ENCODE measurements around the gene RUNX1. TPM values are rescaled to one million over a fixed set of nuclear protein-coding genes. Genes with fewer than 3 reads are reported as not detected.

Gene RUNX1
- total RNA-seq, 1 experiment from 2014 or later = 55.2 TPM

GRCh38 chr21:34846601-34847112, 202.4 kb downstream of the RUNX1 start:
- intact Hi-C loops (cut with micrococcal nuclease) = loop anchor here (1.0 to 5.0 kb wide), 8 partner anchors 10 to 154 kb away; no protein-coding TSS in a partner anchor
- H3K4me1 ChIP-seq (ENCODE audit: insufficient read depth, low read length) = peaks cover 36% of the 10 kb centered on the region
- TF ChIP-seq EZH2 (IDR thresholded peaks at IDR 0.05; ENCODE audit: low read length, unreplicated experiment) = no peak
- no peak for TF ChIP-seq CTCF (conservative IDR thresholded peaks at IDR 0.05; ENCODE audit: low read depth, low read length)
- TF ChIP-seq EZH2phosphoT487 (IDR thresholded peaks at IDR 0.05; ENCODE audit: borderline replicate concordance, low read length) = no peak
- H2AFZ ChIP-seq (ENCODE audit: low read length) = no peak overlapping the region
- H3K9ac ChIP-seq (ENCODE audit: low read length) = peak overlapping the region; percentile 38
- no peaks in the 10 kb centered on the region for H3K9me2 ChIP-seq (replicated peaks; ENCODE audit: low read length)
- peaks cover 19% of the 10 kb centered on the region for H3F3A ChIP-seq (ENCODE audit: low read length, unreplicated experiment)
- H3K27ac ChIP-seq (ENCODE audit: low read length) = peak overlapping the region; percentile 85
- H3K27me3 ChIP-seq (ENCODE audit: low read length) = no peaks in the 10 kb centered on the region
- peaks cover 74% of the 10 kb centered on the region for H3K79me2 ChIP-seq (ENCODE audit: low read length)
- ATAC-seq (peak; percentile 83), DNase-seq (peak; percentile 93)
- H3K36me3 ChIP-seq (ENCODE audit: low read depth, low read length) = peaks cover 57% of the 10 kb centered on the region
- peak overlapping the region; percentile 71 for H3K4me2 ChIP-seq (ENCODE audit: low read length)
- TSS peak; percentile 84 for BruUV-seq (replicated peaks)
- CTCF ChIA-PET = interaction anchor here (0.6 to 1.8 kb wide), 3 partner anchors 36 to 101 kb away, joined by 3 to 6 read pairs (median 6); no protein-coding TSS in a partner anchor
- peak overlapping the region; percentile 31; the same call in 1 of the 2 replicates for H3K4me3 ChIP-seq (ENCODE audit: low read length)
- H3K9me3 ChIP-seq (ENCODE audit: low read length) = no peaks in the 10 kb centered on the region
- peaks cover 44% of the 10 kb centered on the region for H4K20me1 ChIP-seq (ENCODE audit: low read length)
- POLR2A ChIA-PET (ENCODE audit: unreplicated experiment) = interaction anchor here (0.5 to 2.0 kb wide), 4 partner anchors 11 to 119 kb away, joined by 3 to 13 read pairs (median 4); no protein-coding TSS in a partner anchor

GRCh38 chr21:34845521-34846451, 203.3 kb downstream of the RUNX1 start:
- ATAC-seq = peak; percentile 85
- no peaks in the 10 kb centered on the region for H3K9me3 ChIP-seq (ENCODE audit: low read length)
- no peaks in the 10 kb centered on the region for H3K27me3 ChIP-seq (ENCODE audit: low read length)
- peak overlapping the region; percentile 31 for H3K9ac ChIP-seq (ENCODE audit: low read length)
- no peak overlapping the region for H2AFZ ChIP-seq (ENCODE audit: low read length)
- H3K4me3 ChIP-seq (ENCODE audit: low read length) = peak overlapping the region; percentile 30; the same call in 1 of the 2 replicates
- DNase-seq = peak; percentile 95
- H3K36me3 ChIP-seq (ENCODE audit: low read depth, low read length) = peaks cover 57% of the 10 kb centered on the region
- intact Hi-C loops (cut with micrococcal nuclease) = loop anchor here (1.0 to 5.0 kb wide), 8 partner anchors 9 to 153 kb away; no protein-coding TSS in a partner anchor
- ChIA-PET CTCF (interaction anchor here (0.6 to 1.8 kb wide), 5 partner anchors 12 to 100 kb away, joined by 5 to 11 read pairs (median 6); no protein-coding TSS in a partner anchor), POLR2A (ENCODE audit: unreplicated experiment) (interaction anchor here (0.6 to 2.0 kb wide), 11 partner anchors 9 to 1088 kb away, joined by 3 to 13 read pairs (median 4); no protein-coding TSS in a partner anchor)
- peak overlapping the region; percentile 85 for H3K27ac ChIP-seq (ENCODE audit: low read length)
- BruUV-seq (replicated peaks) = no TSS peak
- H3K4me1 ChIP-seq (ENCODE audit: insufficient read depth, low read length) = peaks cover 36% of the 10 kb centered on the region
- no peak for TF ChIP-seq CTCF (conservative IDR thresholded peaks at IDR 0.05; ENCODE audit: low read depth, low read length)
- peak; percentile 83 for TF ChIP-seq EZH2phosphoT487 (IDR thresholded peaks at IDR 0.05; ENCODE audit: borderline replicate concordance, low read length)
- H3K9me2 ChIP-seq (replicated peaks; ENCODE audit: low read length) = no peaks in the 10 kb centered on the region
- H3K79me2 ChIP-seq (ENCODE audit: low read length) = peaks cover 74% of the 10 kb centered on the region
- H3F3A ChIP-seq (ENCODE audit: low read length, unreplicated experiment) = peaks cover 19% of the 10 kb centered on the region
- H3K4me2 ChIP-seq (ENCODE audit: low read length) = peak overlapping the region; percentile 71
- peaks cover 46% of the 10 kb centered on the region for H4K20me1 ChIP-seq (ENCODE audit: low read length)
